H1 (cell line): ENCODE data around the gene ACTN3. TPM values are rescaled to one million over a fixed set of nuclear protein-coding genes. Genes with fewer than 3 reads are reported as not detected.

Source experiments
- ATF3 ChIP-seq: IDR thresholded peaks from 2 replicates; pipeline ENCODE4 v1.6.1; 2011; ENCODE audit warnings: low read depth, mild to moderate bottlenecking, low read length; ENCODE audit not compliant: insufficient read depth
- BACH1 ChIP-seq: IDR thresholded peaks from 2 replicates; pipeline ENCODE4 v1.6.1; 2012; ENCODE audit warnings: low read length, improper control_type of control experiment
- BRCA1 ChIP-seq: IDR thresholded peaks from 2 replicates; pipeline ENCODE4 v1.6.1; 2012; ENCODE audit warnings: low read depth, low read length, improper control_type of control experiment
- CBX5 ChIP-seq: fragments of 300-800, 300-1000 bp; sonication (generic); IDR thresholded peaks from 2 replicates; pipeline ENCODE4 v1.7.1; 2016; ENCODE audit warnings: antibody characterized with exemption, low read length, low read depth
- CREB1 ChIP-seq: IDR thresholded peaks from 2 replicates; pipeline ENCODE4 v1.6.1; 2012; ENCODE audit warnings: inconsistent platforms
- CTBP2 ChIP-seq: IDR thresholded peaks from 2 replicates; pipeline ENCODE4 v1.7.0; 2011; ENCODE audit warnings: borderline replicate concordance, mild to moderate bottlenecking, moderate library complexity, mixed read lengths, low read length; ENCODE audit not compliant: insufficient read depth, insufficient read length
- E2F6 ChIP-seq: IDR thresholded peaks from 2 replicates; pipeline ENCODE4 v1.6.1; 2012; ENCODE audit warnings: inconsistent platforms
- GABPA ChIP-seq: IDR thresholded peaks from 2 replicates; pipeline ENCODE4 v1.6.1; 2011; ENCODE audit warnings: mild to moderate bottlenecking, low read length, moderate library complexity, borderline replicate concordance; ENCODE audit not compliant: insufficient read depth
- HDAC2 ChIP-seq, 2 experiments: fragments of 300-600 bp in 1 of 2; sonication (generic) in 1 of 2; IDR thresholded peaks; 2 replicates each; pipeline ENCODE4 v1.6.1; 2011 to 2012; ENCODE audit warnings: low read depth in 2 of 2, low read length in 2 of 2, mild to moderate bottlenecking in 2 of 2, moderate library complexity in 2 of 2, borderline replicate concordance in 1 of 2, inconsistent platforms in 1 of 2
- KDM1A ChIP-seq: fragments of 200-600, 300-600 bp; sonication (generic); IDR thresholded peaks from 2 replicates; pipeline ENCODE4 v1.7.1; 2016; ENCODE audit warnings: mild to moderate bottlenecking, low read length, borderline replicate concordance
- KDM5A ChIP-seq: fragments of 200-600 bp; IDR thresholded peaks from 2 replicates; pipeline ENCODE4 v1.7.1; 2012; ENCODE audit warnings: mild to moderate bottlenecking, low read length, inconsistent platforms, mixed read lengths
- MAX ChIP-seq: IDR thresholded peaks from 2 replicates; pipeline ENCODE4 v1.6.1; 2012; ENCODE audit warnings: inconsistent platforms
- NRF1 ChIP-seq: IDR thresholded peaks from 2 replicates; pipeline ENCODE4 v1.6.1; 2011; ENCODE audit warnings: mild to moderate bottlenecking, low read depth, low read length, improper control_type of control experiment
- PHF8 ChIP-seq: fragments of 200-600 bp; sonication (generic); conservative IDR thresholded peaks from 2 replicates; pipeline ENCODE4 v1.7.1; 2012; ENCODE audit warnings: low read depth, mild to moderate bottlenecking, inconsistent platforms, low read length, moderate library complexity
- POLR2A ChIP-seq, 2 experiments: IDR thresholded peaks; 1 replicate in 1 of 2; 2 replicates in 1 of 2; pipeline ENCODE4 v1.6.1; 2011; ENCODE audit warnings: low read depth in 2 of 2, low read length in 2 of 2, mild to moderate bottlenecking in 2 of 2; ENCODE audit errors: control extremely low read depth in 1 of 2
- SAP30 ChIP-seq: fragments of 300-600 bp; sonication (generic); IDR thresholded peaks from 2 replicates; pipeline ENCODE4 v1.7.1; 2012; ENCODE audit warnings: low read length, moderate library complexity, mild to moderate bottlenecking, inconsistent platforms; ENCODE audit not compliant: insufficient read depth, insufficient replicate concordance
- SRF ChIP-seq: IDR thresholded peaks from 2 replicates; pipeline ENCODE4 v1.6.1; 2011; ENCODE audit warnings: mild to moderate bottlenecking, low read depth, low read length, moderate library complexity
- TAF1 ChIP-seq: IDR thresholded peaks from 2 replicates; pipeline ENCODE4 v1.6.1; 2011; ENCODE audit warnings: mild to moderate bottlenecking, low read depth, low read length
- TBP ChIP-seq: IDR thresholded peaks from 2 replicates; pipeline ENCODE4 v1.6.1; 2011; ENCODE audit warnings: low read depth, low read length, improper control_type of control experiment
- TCF12 ChIP-seq: IDR thresholded peaks from 2 replicates; pipeline ENCODE4 v1.6.1; 2011; ENCODE audit warnings: low read depth, mild to moderate bottlenecking, low read length
- USF2 ChIP-seq: IDR thresholded peaks from 2 replicates; pipeline ENCODE4 v1.6.1; 2011; ENCODE audit warnings: low read length, improper control_type of control experiment
- YY1 ChIP-seq: IDR thresholded peaks from 2 replicates; pipeline ENCODE4 v1.6.1; 2011; ENCODE audit warnings: low read depth, mild to moderate bottlenecking, low read length
- polyA plus RNA-seq, 7 experiments: library from polyadenylated mRNA; depleted of rRNA in 3 of 7; stranded (reverse) in 5 of 7; unstranded in 2 of 7; fragments of >200 nt in 5 of 7; fragments of 200-250 nt in 2 of 7; gene quantifications; 1 replicate in 5 of 7; 2 replicates in 1 of 7; 4 replicates in 1 of 7; pipeline versions ENCODE4 v1.2.1 to v1.2.3, GENCODE V29; 2011 to 2013; ENCODE audit warnings: missing spikeins in 2 of 7, mixed read lengths in 2 of 7
- total RNA-seq: library from RNA; stranded (reverse); fragmentation: NEBNext Ultra II Directional; extraction: Animal tissue kit (Norgen Biotek cat#: 25700); gene quantifications from 2 replicates; pipeline ENCODE4 v1.2.1, GENCODE V29; 2021

ACTN3 gene
- total and polyA plus RNA-seq, 2 of the 8 experiments (the other 6 are each of a cell fraction or from before 2014, with no cell fraction given) = 30.8 to 36.7 TPM

GRCh38 chr11:66510271-66510989 is 36.3 kb upstream of the ACTN3 start, which contains the start of gene BBS1 (continued):
- TF ChIP-seq MAX (0 out of 2 replicates have a peak, but pooled peaks have one; percentile 34), GABPA (peak; percentile 83; the same call in 1 of the 2 replicates), NRF1 (no peak), CBX5 (no peak), KDM5A (peak; percentile 94), BACH1 (no peak), SAP30 (peak; percentile 62), ATF3 (no peak), SRF (peak; percentile 44), CREB1 (peak; percentile 64), BRCA1 (no peak), CTBP2 (no peak), TAF1 (peak; percentile 95), HDAC2 (IDR thresholded peaks at IDR 0.05; ENCODE audit: borderline replicate concordance in 1 of 2, low read depth in 2 of 2, low read length in 2 of 2) (peak in 1 of 2 experiments; percentile 96; a peak in 2 of 4 replicates), TBP (peak; percentile 87; the same call in 1 of the 2 replicates), E2F6 (peak; percentile 52; the same call in 1 of the 2 replicates), KDM1A (no peak), POLR2A (IDR thresholded peaks at IDR 0.05; ENCODE audit: control extremely low read depth in 1 of 2, low read depth in 2 of 2, low read length in 2 of 2) (peak; percentile 60 to 81), PHF8 (peak; percentile 63), YY1 (peak; percentile 98), USF2 (no peak), TCF12 (no peak)
